Posterior vena cava (tissue), 2 donors: ENCODE results near the gene CDC27. TPM values are rescaled to one million over a fixed set of nuclear protein-coding genes. Genes with fewer than 3 reads are reported as not detected.
"Not testable (repeated sequence)": the region's sequence is repeated elsewhere in the genome, so short reads cannot be mapped to it uniquely, and the experiment has no call there.

Experiments
- DNase-seq: peaks from one replicate; pipeline ENCODE4 v3.0.0-alpha.2; 2020; ENCODE audit warnings: low spot score
- intact Hi-C, 2 donors: fragments of 100-400 bp; cut with DNase I; formaldehyde crosslinking; loops; one replicate each; pipeline versions ENCODE4 v1.14.1 to v1.14.2; 2022 to 2023
- total RNA-seq, 2 donors: library from RNA; stranded (reverse); fragmentation: NEBNext Ultra II Directional; extraction: Animal tissue kit (Norgen Biotek cat#: 25700); gene quantifications; one replicate each; pipeline ENCODE4 v1.2.1, GENCODE V29; 2021
- donor health status: DM: yes; HTN: yes; CAD: no.
- donor health status: DM: yes; HTN: yes; CAD: no.

CDC27 gene
- total RNA-seq, 2 donors from 2014 or later, result 82.7 to 103 TPM

- no peak for DNase-seq
- intact Hi-C loops, result no loop called here
These were observed 89.6 kb downstream of the CDC27 start for GRCh38 chr17:47099451-47099986.

GRCh38 chr17:47096343-47096742, 92.8 kb downstream of the CDC27 start:
- intact Hi-C loops, result no loop called here
- no peak for DNase-seq

- intact Hi-C loops, result no loop called here
- no peak for DNase-seq
These were observed 93.8 kb downstream of the CDC27 start for GRCh38 chr17:47095268-47095667.

- intact Hi-C loops, result no loop called here
- DNase-seq, result no peak
These were observed 102.0 kb downstream of the CDC27 start for GRCh38 chr17:47087093-47087492.

- intact Hi-C loops, result no loop called here
- no peak for DNase-seq
These were observed 103.4 kb downstream of the CDC27 start for GRCh38 chr17:47085736-47086135.

- no peak for DNase-seq
- intact Hi-C loops, result no loop called here
These were observed 110.3 kb downstream of the CDC27 start for GRCh38 chr17:47078801-47079200.

GRCh38 chr17:47077576-47077975, 111.5 kb downstream of the CDC27 start:
- intact Hi-C loops, result no loop called here
- DNase-seq, result no peak

- intact Hi-C loops, result no loop called here
- no peak for DNase-seq
These were observed 112.9 kb downstream of the CDC27 start for GRCh38 chr17:47076171-47076570.

- intact Hi-C loops, DNase-seq: not testable (repeated sequence)
These were observed 114.7 kb downstream of the CDC27 start for GRCh38 chr17:47074361-47074760.

GRCh38 chr17:47073629-47074028, 115.5 kb downstream of the CDC27 start:
- intact Hi-C loops, result not testable (repeated sequence)

GRCh38 chr17:47072886-47073285, 116.2 kb downstream of the CDC27 start:
- no peak for DNase-seq
- intact Hi-C loops, result no loop called here

More at GRCh38 chr17:47073629-47074028, 115.5 kb downstream of the CDC27 start:
- DNase-seq, result not testable (repeated sequence)

GRCh38 chr17:47071171-47071570, 117.9 kb downstream of the CDC27 start:
- intact Hi-C loops, DNase-seq: not testable (repeated sequence)

GRCh38 chr17:47070266-47070665, 118.8 kb downstream of the CDC27 start:
- DNase-seq, intact Hi-C loops: not testable (repeated sequence)

Other genes starting within 250 kb of the CDC27 start
- not detected for gene RPRML, start 210.0 kb downstream of the CDC27 start, total RNA-seq
- 1 to 10 TPM; 2.0 to 2.8 TPM for gene MYL4, start 20.1 kb upstream of the CDC27 start, total RNA-seq
- gene ITGB3, start 64.5 kb upstream of the CDC27 start, total RNA-seq, result 10 to 100 TPM; 32.1 to 53.5 TPM
- gene EFCAB13, start 134.7 kb upstream of the CDC27 start, total RNA-seq, result 10 to 100 TPM in 1 of 2 donors, 1 to 10 TPM in 1; 6.5 to 12.2 TPM